Measurements from ENCODE around the gene MYO7B.

DNA sequence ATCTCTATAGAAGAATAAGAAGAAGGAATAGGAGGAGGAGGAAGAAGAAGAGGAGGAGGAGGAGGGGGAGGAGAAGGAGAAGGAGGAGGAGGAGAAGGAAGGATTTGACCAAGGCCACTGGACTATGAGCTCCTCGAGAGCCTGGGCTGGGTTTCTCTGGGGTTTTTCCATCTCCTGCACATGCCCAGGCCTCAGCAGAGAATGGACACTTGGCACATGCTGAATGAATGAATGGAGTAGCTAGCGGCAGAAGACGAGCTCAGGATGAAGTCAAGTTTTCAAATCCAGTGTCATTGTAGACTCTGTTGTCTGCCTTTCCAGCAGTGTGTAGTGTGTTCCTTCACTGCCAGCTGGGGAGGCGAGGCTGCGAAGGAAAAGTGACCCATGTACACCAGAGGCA is 2.2 kb downstream of the MYO7B start:
- TF ChIP-seq, protein P1, sequence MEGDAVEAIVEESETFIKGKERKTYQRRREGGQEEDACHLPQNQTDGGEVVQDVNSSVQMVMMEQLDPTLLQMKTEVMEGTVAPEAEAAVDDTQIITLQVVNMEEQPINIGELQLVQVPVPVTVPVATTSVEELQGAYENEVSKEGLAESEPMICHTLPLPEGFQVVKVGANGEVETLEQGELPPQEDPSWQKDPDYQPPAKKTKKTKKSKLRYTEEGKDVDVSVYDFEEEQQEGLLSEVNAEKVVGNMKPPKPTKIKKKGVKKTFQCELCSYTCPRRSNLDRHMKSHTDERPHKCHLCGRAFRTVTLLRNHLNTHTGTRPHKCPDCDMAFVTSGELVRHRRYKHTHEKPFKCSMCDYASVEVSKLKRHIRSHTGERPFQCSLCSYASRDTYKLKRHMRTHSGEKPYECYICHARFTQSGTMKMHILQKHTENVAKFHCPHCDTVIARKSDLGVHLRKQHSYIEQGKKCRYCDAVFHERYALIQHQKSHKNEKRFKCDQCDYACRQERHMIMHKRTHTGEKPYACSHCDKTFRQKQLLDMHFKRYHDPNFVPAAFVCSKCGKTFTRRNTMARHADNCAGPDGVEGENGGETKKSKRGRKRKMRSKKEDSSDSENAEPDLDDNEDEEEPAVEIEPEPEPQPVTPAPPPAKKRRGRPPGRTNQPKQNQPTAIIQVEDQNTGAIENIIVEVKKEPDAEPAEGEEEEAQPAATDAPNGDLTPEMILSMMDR (IDR thresholded peaks at IDR 0.05), result no peak
- TF ChIP-seq POLR2A (IDR thresholded peaks at IDR 0.05), result no peak
